Fibroblast of villous mesenchyme (primary cell): Measurements from ENCODE around the gene SOX5. TPM values are rescaled to one million over a fixed set of nuclear protein-coding genes. Genes with fewer than 3 reads are reported as not detected.

Experiments
- DNase-seq: peaks from one replicate; pipeline ENCODE4 v3.0.0-alpha.2; 2010; ENCODE audit warnings: low read depth
- H3K4me3 ChIP-seq: 2 replicates; pipeline ENCODE4 v1.5.1; 2011; ENCODE audit warnings: low read depth, mild to moderate bottlenecking, low read length
- total RNA-seq: library from RNA; depleted of rRNA; stranded (reverse); fragments of >200 nt; gene quantifications from 2 replicates; pipeline ENCODE4 v1.2.3, GENCODE V29; 2012
- TF ChIP-seq, protein P1 (sequence below): IDR thresholded peaks from 2 replicates; pipeline ENCODE4 v1.5.1; 2012; ENCODE audit warnings: low read depth, mild to moderate bottlenecking, low read length; ENCODE audit not compliant: insufficient read depth

Gene SOX5
- total RNA-seq, 1 donor: 13.8 TPM

DNA sequence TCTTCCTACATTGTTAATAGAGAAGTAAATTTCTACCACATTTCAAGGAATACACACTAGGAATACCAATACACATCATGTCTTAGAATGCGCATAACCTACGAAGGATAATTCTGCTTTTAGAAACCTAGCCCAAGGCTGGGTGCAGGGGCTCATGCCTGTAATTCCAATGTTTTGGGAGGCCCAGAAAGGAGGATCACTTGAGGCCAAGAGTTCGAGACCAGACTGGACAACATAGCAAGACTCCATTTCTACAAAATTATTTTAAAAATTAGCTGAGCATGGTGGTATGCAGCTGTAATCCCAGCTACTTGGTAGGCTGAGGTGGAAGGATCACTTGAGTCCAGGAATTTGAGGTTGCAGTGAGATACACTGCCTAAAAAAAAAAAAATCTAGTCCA is 206.9 kb downstream of the SOX5 start:
- TF ChIP-seq, protein P1, sequence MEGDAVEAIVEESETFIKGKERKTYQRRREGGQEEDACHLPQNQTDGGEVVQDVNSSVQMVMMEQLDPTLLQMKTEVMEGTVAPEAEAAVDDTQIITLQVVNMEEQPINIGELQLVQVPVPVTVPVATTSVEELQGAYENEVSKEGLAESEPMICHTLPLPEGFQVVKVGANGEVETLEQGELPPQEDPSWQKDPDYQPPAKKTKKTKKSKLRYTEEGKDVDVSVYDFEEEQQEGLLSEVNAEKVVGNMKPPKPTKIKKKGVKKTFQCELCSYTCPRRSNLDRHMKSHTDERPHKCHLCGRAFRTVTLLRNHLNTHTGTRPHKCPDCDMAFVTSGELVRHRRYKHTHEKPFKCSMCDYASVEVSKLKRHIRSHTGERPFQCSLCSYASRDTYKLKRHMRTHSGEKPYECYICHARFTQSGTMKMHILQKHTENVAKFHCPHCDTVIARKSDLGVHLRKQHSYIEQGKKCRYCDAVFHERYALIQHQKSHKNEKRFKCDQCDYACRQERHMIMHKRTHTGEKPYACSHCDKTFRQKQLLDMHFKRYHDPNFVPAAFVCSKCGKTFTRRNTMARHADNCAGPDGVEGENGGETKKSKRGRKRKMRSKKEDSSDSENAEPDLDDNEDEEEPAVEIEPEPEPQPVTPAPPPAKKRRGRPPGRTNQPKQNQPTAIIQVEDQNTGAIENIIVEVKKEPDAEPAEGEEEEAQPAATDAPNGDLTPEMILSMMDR: no peak
- no peak overlapping the region for H3K4me3 ChIP-seq
- DNase-seq: no peak

DNA sequence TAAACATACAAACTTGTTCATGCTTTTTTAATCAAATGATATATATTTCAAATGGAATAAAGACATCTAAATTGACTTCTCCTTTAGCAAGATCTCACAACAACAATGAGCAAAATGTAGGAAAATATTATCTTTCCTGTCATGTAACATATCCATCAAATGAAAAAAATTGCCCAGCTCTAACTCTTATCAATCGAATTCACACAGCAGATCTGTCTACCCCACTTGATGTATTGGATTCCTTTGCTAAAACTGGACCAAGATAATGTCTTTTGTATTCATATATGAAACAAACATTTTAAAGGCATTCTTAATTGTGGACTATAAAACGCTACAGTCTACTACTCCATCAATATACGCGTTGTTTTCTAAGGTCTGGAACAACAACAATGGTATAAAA is 218.0 kb downstream of the SOX5 start:
- H3K4me3 ChIP-seq: no peak overlapping the region
- TF ChIP-seq, protein P1: no peak
- DNase-seq: no peak

DNA sequence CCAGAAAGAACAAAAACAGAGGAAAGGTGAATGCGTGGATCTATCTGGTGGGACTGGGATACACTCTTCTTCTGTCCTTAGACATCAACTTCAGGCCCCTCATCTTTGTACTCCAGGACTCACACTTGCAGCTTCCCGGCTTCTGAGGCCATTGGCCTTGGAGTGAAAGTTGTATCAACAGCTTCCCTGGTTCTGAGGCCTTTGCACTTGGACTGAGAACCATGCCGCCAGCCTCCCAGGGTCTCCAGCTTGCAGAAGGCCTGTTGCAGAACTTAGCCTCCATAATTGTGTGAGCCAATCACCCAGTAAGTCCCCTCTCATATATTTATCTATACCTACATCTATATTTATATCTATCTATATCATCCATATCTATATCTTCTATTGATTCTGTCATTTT is 218.4 kb downstream of the SOX5 start:
- no peak overlapping the region for H3K4me3 ChIP-seq
- TF ChIP-seq, protein P1: no peak
- DNase-seq: no peak

DNA sequence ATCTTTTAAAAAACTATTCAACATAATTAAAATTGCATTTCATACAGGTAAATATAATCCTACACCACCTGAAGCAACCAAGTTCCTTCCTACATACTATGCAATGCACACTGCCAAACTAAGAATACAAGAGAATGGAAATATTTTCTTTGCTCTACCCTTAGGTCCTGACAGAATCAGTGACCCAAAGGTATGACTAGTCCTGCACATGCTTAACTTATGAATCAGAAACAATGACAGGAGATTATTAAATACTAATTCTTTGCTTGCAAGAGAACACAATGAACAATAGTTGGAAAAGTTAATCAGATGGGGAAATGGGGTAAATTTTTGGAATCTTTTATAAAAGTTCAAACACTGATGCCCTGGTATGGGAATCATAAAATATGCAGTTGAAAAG is 220.1 kb downstream of the SOX5 start:
- DNase-seq: no peak
- TF ChIP-seq, protein P1: no peak
- H3K4me3 ChIP-seq: no peak overlapping the region

DNA sequence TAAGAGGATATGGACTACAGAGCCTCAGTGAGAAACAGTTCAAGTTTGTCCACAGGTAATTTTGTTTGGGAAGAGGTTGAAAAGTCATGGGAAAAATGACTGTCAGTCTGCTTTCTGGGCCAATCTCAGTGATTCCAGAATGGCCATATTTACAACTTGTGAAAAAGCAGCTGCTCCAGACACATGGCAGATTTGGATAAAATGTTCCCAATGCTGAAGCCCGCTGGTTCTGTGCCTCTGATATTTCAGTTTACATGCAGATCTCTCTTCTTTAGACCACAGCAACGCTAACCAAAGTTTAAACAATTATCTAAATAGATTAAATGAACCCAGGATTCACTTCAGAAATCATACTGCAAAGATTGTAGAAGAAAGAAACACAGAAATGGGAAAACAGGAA is 222.8 kb downstream of the SOX5 start:
- TF ChIP-seq, protein P1: no peak
- H3K4me3 ChIP-seq: no peak overlapping the region
- DNase-seq: no peak

DNA sequence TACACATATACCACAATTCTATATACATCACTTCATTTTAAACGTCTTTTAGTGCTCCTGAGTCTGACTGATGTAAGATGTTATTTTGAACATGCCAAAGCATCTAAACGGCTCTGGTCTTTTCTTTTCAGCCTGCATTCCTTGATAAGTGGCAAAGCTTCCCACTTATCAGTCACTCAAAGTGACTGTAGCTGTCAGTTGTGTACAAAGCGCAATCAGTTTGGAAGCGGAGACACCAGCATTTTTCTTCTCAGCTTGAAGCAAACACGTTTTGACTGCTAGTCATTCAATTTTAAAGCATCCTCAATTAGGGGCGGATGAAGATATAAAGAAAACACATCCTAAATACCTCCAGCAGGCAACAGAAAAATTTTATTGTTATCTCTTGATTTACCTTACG is 226.8 kb downstream of the SOX5 start:
- DNase-seq: no peak
- no peak overlapping the region for H3K4me3 ChIP-seq
- TF ChIP-seq, protein P1: no peak

DNA sequence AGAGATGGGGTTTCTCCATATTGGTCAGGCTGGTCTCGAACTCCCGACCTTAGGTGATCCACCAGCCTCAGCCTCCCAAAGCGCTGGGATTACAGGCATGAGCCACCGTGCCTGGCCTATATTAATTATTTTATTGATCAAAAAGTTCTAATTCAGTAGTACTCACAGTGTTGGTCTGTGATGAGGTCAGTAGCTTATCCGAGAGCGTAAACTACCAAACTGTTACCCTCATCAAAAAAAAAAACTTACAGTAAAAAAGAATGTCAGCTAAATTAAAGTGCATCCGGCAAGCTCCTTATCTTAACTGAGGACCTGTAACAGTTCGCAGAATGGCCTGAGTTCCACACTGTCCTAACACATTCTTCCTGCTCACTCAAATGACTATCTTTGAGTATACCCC is 228.2 kb downstream of the SOX5 start:
- no peak for DNase-seq
- H3K4me3 ChIP-seq: no peak overlapping the region
- TF ChIP-seq, protein P1: no peak
